Activated CD8-positive, alpha-beta T cell treated with anti-CD3 and anti-CD28 coated beads for 36 hours (primary cell): ENCODE data around the gene JAK3. TPM values are rescaled to one million over a fixed set of nuclear protein-coding genes. Genes with fewer than 3 reads are reported as not detected.

Source experiments
- ATAC-seq: fragments of 200-7000 bp; cut with Tn5 transposase; one replicate; pipeline ENCODE4 v1.10.0; 2021; ENCODE audit warnings: mild to moderate bottlenecking, moderate library complexity
- CTCF ChIA-PET: fragments of 350-600 bp; sonication (Branson Sonifier 250); formaldehyde crosslinking; loops from one replicate; lab custom pipeline; 2021; ENCODE audit warnings: antibody characterized with exemption; lab: Charles Lee
- POLR2A ChIA-PET: fragments of 350-600 bp; sonication (Branson Sonifier 250); formaldehyde crosslinking; loops from one replicate; lab custom pipeline; 2021; ENCODE audit warnings: antibody characterized with exemption; lab: Charles Lee
- DNase-seq: peaks from one replicate; pipeline ENCODE4 v3.0.0-alpha.2; 2020
- H3K27ac Mint-ChIP-seq: one replicate; pipeline ENCODE4 v1.8.0; 2021; ENCODE audit warnings: mild to moderate bottlenecking, mixed read lengths
- H3K27me3 Mint-ChIP-seq: one replicate; pipeline ENCODE4 v1.8.0; 2021; ENCODE audit warnings: mixed read lengths
- H3K36me3 Mint-ChIP-seq: one replicate; pipeline ENCODE4 v1.8.0; 2021; ENCODE audit warnings: low read depth, mixed read lengths
- H3K4me1 Mint-ChIP-seq: one replicate; pipeline ENCODE4 v1.8.0; 2021; ENCODE audit warnings: low read depth, mixed read lengths
- H3K4me3 Mint-ChIP-seq: one replicate; pipeline ENCODE4 v1.8.0; 2021; ENCODE audit warnings: mild to moderate bottlenecking, moderate library complexity, mixed read lengths
- H3K9me3 Mint-ChIP-seq: one replicate; pipeline ENCODE4 v1.8.0; 2021; ENCODE audit warnings: mixed read lengths
- CTCF ChIP-seq: fragments of 200-600 bp; IDR thresholded peaks from one replicate; pipeline ENCODE4 v1.8.0; 2022; ENCODE audit warnings: antibody characterized with exemption, mild to moderate bottlenecking
- intact Hi-C: fragments of 100-400 bp; cut with micrococcal nuclease; formaldehyde crosslinking; loops from one replicate; pipeline ENCODE4 v1.10.0; 2022
- total RNA-seq, 2 experiments: library from RNA; stranded (reverse); gene quantifications; one replicate each; pipeline ENCODE4 v1.2.3, GENCODE V29; 2021

JAK3 gene
- total RNA-seq, 2 experiments from 2014 or later: 120 to 126 TPM

- intact Hi-C loops: no loop called here
- Mint-ChIP-seq H3K4me3 (no peak overlapping the region), H3K27ac (no peak overlapping the region)
These were observed 36.7 kb downstream of the JAK3 start for GRCh38 chr19:17811103-17811502.

GRCh38 chr19:17807731-17808316 is 40.0 kb downstream of the JAK3 start:
- ATAC-seq: no peak
- intact Hi-C loops: no loop called here
- no peak for TF ChIP-seq CTCF
- Mint-ChIP-seq H3K9me3 (no peaks in the 10 kb centered on the region), H3K27ac (no peak overlapping the region), H3K4me3 (peak overlapping the region; percentile 8), H3K36me3 (no peaks in the 10 kb centered on the region), H3K27me3 (no peaks in the 10 kb centered on the region), H3K4me1 (peaks cover 16% of the 10 kb centered on the region)
- peak; percentile 29 for DNase-seq
- ChIA-PET POLR2A (interaction anchor here (1.0 kb wide), 1 partner anchor 41 kb away, joined by 3 read pairs; no protein-coding TSS in a partner anchor), CTCF (no interaction called here)

More at GRCh38 chr19:17811103-17811502, 36.7 kb downstream of the JAK3 start:
- ATAC-seq: no peak
- ChIA-PET POLR2A (interaction anchor here (1.3 kb wide), 1 partner anchor 13 kb away, joined by 4 read pairs; no protein-coding TSS in a partner anchor), CTCF (no interaction called here)
- H3K9me3 Mint-ChIP-seq: no peaks in the 10 kb centered on the region
- TF ChIP-seq CTCF: no peak
- peaks cover 10% of the 10 kb centered on the region for H3K4me1 Mint-ChIP-seq
- H3K36me3 Mint-ChIP-seq: no peaks in the 10 kb centered on the region
- H3K27me3 Mint-ChIP-seq: no peaks in the 10 kb centered on the region
- DNase-seq: no peak

GRCh38 chr19:17806945-17807344 is 40.8 kb downstream of the JAK3 start:
- Mint-ChIP-seq H3K4me3 (no peak overlapping the region), H3K4me1 (peaks cover 20% of the 10 kb centered on the region), H3K36me3 (no peaks in the 10 kb centered on the region), H3K27ac (no peak overlapping the region), H3K9me3 (no peaks in the 10 kb centered on the region), H3K27me3 (no peaks in the 10 kb centered on the region)
- ChIA-PET POLR2A (interaction anchor here (1.0 kb wide), 1 partner anchor 42 kb away, joined by 3 read pairs; no protein-coding TSS in a partner anchor), CTCF (no interaction called here)
- TF ChIP-seq CTCF: no peak
- intact Hi-C loops: no loop called here
- peak; percentile 55 for ATAC-seq
- peak; percentile 46 for DNase-seq

- no peak for ATAC-seq
- intact Hi-C loops: no loop called here
- no peaks in the 10 kb centered on the region for H3K9me3 Mint-ChIP-seq
These were observed 42.4 kb downstream of the JAK3 start for GRCh38 chr19:17805427-17805826.

More at GRCh38 chr19:17805427-17805826, 42.4 kb downstream of the JAK3 start:
- no peak for TF ChIP-seq CTCF
- Mint-ChIP-seq H3K4me3 (no peak overlapping the region), H3K36me3 (no peaks in the 10 kb centered on the region), H3K27ac (no peak overlapping the region), H3K4me1 (peaks cover 20% of the 10 kb centered on the region), H3K27me3 (no peaks in the 10 kb centered on the region)
- POLR2A ChIA-PET: interaction anchor here (0.6 kb wide), 2 partner anchors 27 to 376 kb away, joined by 3 to 4 read pairs; no protein-coding TSS in a partner anchor
- DNase-seq: no peak
- CTCF ChIA-PET: interaction anchor here (1.1 kb wide), 1 partner anchor 20 kb away, joined by 3 read pairs; no protein-coding TSS in a partner anchor
